ENCODE data around the gene FRG2.
"Not testable (repeated sequence)": the region's sequence is repeated elsewhere in the genome, so short reads cannot be mapped to it uniquely, and the experiment has no call there.

- not testable (repeated sequence) for TF ChIP-seq CTCF (optimal IDR thresholded peaks at IDR 0.05 in 1 of 3, IDR thresholded peaks at IDR 0.05 in 1 of 3, conservative IDR thresholded peaks at IDR 0.05 in 1 of 3; ENCODE audit: extremely low read depth in 1 of 3, insufficient read depth in 2 of 3, low read length in 3 of 3); EZH2 (IDR thresholded peaks at IDR 0.05; ENCODE audit: low read length)
Observed at GRCh38 chr4:190022614-190023281, 4.3 kb downstream of the FRG2 start.
